Caco-2 (cell line): ENCODE data around the gene DLST. TPM values are rescaled to one million over a fixed set of nuclear protein-coding genes. Genes with fewer than 3 reads are reported as not detected.

Experiments used
- BruUV-seq: library from RNA; stranded (reverse); fragments of 400-500 nt; replicated peaks from 2 replicates; lab custom pipeline; 2021; lab: Mats Ljungman, UMichigan
- CTCF ChIA-PET: fragments of 300-600 bp; sonication (Branson Sonifier 250); formaldehyde crosslinking; loops from one replicate; lab custom pipeline; 2022; ENCODE audit warnings: antibody characterized with exemption; lab: Charles Lee
- POLR2A ChIA-PET: fragments of 300-600 bp; sonication (Branson Sonifier 250); formaldehyde crosslinking; loops from one replicate; lab custom pipeline; 2022; ENCODE audit warnings: antibody characterized with exemption; lab: Charles Lee
- DNase-seq, 2 experiments: peaks; one replicate each; pipeline versions ENCODE4 v3.0.0 to v3.0.0-alpha.2; 2020 to 2022
- H3K27me3 ChIP-seq: replicated peaks from 2 replicates; pipeline ENCODE4 v1.6.0; 2011; ENCODE audit warnings: low read length; ENCODE audit not compliant: control insufficient read depth, insufficient read depth
- H3K36me3 ChIP-seq: 2 replicates; pipeline ENCODE4 v1.5.1; 2011; ENCODE audit warnings: low read length; ENCODE audit not compliant: control insufficient read depth, insufficient read depth
- H3K4me1 ChIP-seq: fragments of 250-450 bp; sonication (Bioruptor Pico); 2 replicates; pipeline ENCODE4 v1.5.1; 2020; ENCODE audit warnings: mild to moderate bottlenecking
- H3K4me3 ChIP-seq: 2 replicates; pipeline ENCODE4 v1.5.1; 2011; ENCODE audit warnings: low read depth, mild to moderate bottlenecking, control low read depth, low read length
- H3K9me3 ChIP-seq: fragments of 250-450 bp; sonication (Bioruptor Pico); 2 replicates; pipeline ENCODE4 v1.5.1; 2020; ENCODE audit warnings: mild to moderate bottlenecking, moderate library complexity
- H3K27ac Mint-ChIP-seq: one replicate; pipeline ENCODE4 v1.8.0; 2022; ENCODE audit warnings: mixed read lengths; ENCODE audit not compliant: unreplicated experiment
- H3K27me3 Mint-ChIP-seq: one replicate; pipeline ENCODE4 v1.8.0; 2022; ENCODE audit warnings: mixed read lengths; ENCODE audit not compliant: insufficient read depth, unreplicated experiment
- H3K36me3 Mint-ChIP-seq: one replicate; pipeline ENCODE4 v1.8.0; 2022; ENCODE audit warnings: mild to moderate bottlenecking, mixed read lengths; ENCODE audit not compliant: insufficient read depth, unreplicated experiment
- H3K4me1 Mint-ChIP-seq: one replicate; pipeline ENCODE4 v1.8.0; 2022; ENCODE audit warnings: low read depth, mixed read lengths; ENCODE audit not compliant: unreplicated experiment
- H3K4me3 Mint-ChIP-seq: one replicate; pipeline ENCODE4 v1.8.0; 2022; ENCODE audit warnings: mild to moderate bottlenecking, moderate library complexity, mixed read lengths; ENCODE audit not compliant: unreplicated experiment
- H3K9me3 Mint-ChIP-seq: one replicate; pipeline ENCODE4 v1.8.0; 2022; ENCODE audit warnings: mixed read lengths; ENCODE audit not compliant: unreplicated experiment
- intact Hi-C: fragments of 100-400 bp; cut with micrococcal nuclease; formaldehyde crosslinking; loops from one replicate; pipeline ENCODE4 v1.10.0; 2022; ENCODE audit not compliant: unreplicated experiment
- total RNA-seq: library from RNA; stranded (reverse); gene quantifications from 2 replicates; pipeline ENCODE4 v1.2.3, GENCODE V29; 2022
- TF ChIP-seq, protein P1 (sequence below), 2 experiments: fragments of 200-600 bp in 1 of 2; IDR thresholded peaks; 1 replicate in 1 of 2; 2 replicates in 1 of 2; pipeline versions ENCODE4 v1.5.1 to v1.8.0; 2011 to 2022; ENCODE audit warnings: antibody characterized with exemption in 1 of 2, control low read depth in 1 of 2, inconsistent platforms in 1 of 2, low read depth in 1 of 2, low read length in 1 of 2, mild to moderate bottlenecking in 1 of 2, moderate library complexity in 1 of 2; ENCODE audit not compliant: insufficient read depth in 1 of 2, severe bottlenecking in 1 of 2, unreplicated experiment in 1 of 2

The DLST gene
- total RNA-seq, 1 experiment from 2014 or later, result 88.1 TPM

- Mint-ChIP-seq H3K9me3 (no peaks in the 10 kb centered on the region), H3K36me3 (no peaks in the 10 kb centered on the region), H3K4me1 (no peaks in the 10 kb centered on the region), H3K27me3 (peaks cover 14% of the 10 kb centered on the region), H3K4me3 (no peak overlapping the region), H3K27ac (no peak overlapping the region)
- Histone ChIP-seq H3K4me1 (no peaks in the 10 kb centered on the region), H3K27me3 (no peaks in the 10 kb centered on the region; the same call in 1 of the 2 replicates), H3K9me3 (no peaks in the 10 kb centered on the region), H3K36me3 (no peaks in the 10 kb centered on the region), H3K4me3 (no peak overlapping the region)
- intact Hi-C loops, result no loop called here
- ChIA-PET POLR2A (no interaction called here), CTCF (no interaction called here)
- no peak for DNase-seq
- no TSS peak for BruUV-seq
- TF ChIP-seq, protein P1, sequence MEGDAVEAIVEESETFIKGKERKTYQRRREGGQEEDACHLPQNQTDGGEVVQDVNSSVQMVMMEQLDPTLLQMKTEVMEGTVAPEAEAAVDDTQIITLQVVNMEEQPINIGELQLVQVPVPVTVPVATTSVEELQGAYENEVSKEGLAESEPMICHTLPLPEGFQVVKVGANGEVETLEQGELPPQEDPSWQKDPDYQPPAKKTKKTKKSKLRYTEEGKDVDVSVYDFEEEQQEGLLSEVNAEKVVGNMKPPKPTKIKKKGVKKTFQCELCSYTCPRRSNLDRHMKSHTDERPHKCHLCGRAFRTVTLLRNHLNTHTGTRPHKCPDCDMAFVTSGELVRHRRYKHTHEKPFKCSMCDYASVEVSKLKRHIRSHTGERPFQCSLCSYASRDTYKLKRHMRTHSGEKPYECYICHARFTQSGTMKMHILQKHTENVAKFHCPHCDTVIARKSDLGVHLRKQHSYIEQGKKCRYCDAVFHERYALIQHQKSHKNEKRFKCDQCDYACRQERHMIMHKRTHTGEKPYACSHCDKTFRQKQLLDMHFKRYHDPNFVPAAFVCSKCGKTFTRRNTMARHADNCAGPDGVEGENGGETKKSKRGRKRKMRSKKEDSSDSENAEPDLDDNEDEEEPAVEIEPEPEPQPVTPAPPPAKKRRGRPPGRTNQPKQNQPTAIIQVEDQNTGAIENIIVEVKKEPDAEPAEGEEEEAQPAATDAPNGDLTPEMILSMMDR (IDR thresholded peaks at IDR 0.05; ENCODE audit: insufficient read depth in 1 of 2, low read depth in 1 of 2, low read length in 1 of 2, severe bottlenecking in 1 of 2, unreplicated experiment in 1 of 2), result no peak
These were observed 14.9 kb upstream of the DLST start for GRCh38 chr14:74866708-74867389.

DNA sequence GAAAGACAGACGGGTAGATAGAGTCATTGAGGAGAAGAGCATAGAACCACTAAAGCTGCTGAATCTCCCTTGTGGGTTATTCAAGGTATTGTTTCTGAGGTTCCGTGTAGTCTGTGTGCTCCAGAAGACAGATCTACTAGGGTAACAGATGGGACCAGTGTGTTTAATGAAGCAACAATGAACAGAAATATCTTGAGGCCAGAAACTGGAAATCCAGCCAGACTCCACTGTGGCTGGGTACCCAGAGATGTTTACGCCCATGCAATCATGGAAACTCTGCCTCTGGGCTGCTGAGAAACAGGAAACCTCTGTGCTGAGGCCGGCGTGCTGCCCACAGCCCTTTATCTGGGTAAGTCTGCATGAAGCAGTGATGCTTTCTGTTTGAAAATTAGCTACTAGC, 14.0 kb upstream of the DLST start:
- intact Hi-C loops, result no loop called here
- Mint-ChIP-seq H3K36me3 (no peaks in the 10 kb centered on the region), H3K9me3 (no peaks in the 10 kb centered on the region), H3K27me3 (peaks cover 14% of the 10 kb centered on the region), H3K27ac (no peak overlapping the region), H3K4me1 (no peaks in the 10 kb centered on the region), H3K4me3 (no peak overlapping the region)
- POLR2A ChIA-PET, result no interaction called here
- CTCF ChIA-PET, result interaction anchor here (0.9 kb wide), 1 partner anchor 11 kb away, joined by 3 read pairs; no protein-coding TSS in a partner anchor
- H3K4me1 ChIP-seq, result no peaks in the 10 kb centered on the region
- H3K4me3 ChIP-seq, result no peak overlapping the region
- TF ChIP-seq, protein P1 (IDR thresholded peaks at IDR 0.05; ENCODE audit: insufficient read depth in 1 of 2, low read depth in 1 of 2, low read length in 1 of 2, severe bottlenecking in 1 of 2, unreplicated experiment in 1 of 2), result no peak
- H3K27me3 ChIP-seq, result no peaks in the 10 kb centered on the region; the same call in 1 of the 2 replicates
- H3K36me3 ChIP-seq, result no peaks in the 10 kb centered on the region
- H3K9me3 ChIP-seq, result no peaks in the 10 kb centered on the region
- no peak for DNase-seq
- no TSS peak for BruUV-seq

DNA sequence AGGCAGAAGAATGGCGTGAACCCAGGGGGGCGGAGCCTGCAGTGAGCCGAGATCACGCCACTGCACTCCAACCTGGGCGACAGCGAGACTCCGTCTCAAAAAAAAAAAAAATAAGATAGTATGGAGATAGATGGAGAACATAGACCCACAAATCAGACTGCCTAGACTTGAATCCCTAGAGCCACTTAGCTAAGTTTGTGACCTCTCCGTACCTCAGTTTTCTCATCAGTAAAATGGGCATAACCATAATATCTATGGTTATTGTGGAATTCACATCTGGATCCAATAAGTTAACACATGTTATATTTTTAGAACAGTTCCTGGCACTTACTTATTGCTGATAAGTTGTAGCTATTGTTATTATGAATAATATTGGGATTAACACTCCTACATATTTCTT, 13.0 kb upstream of the DLST start:
- H3K4me1 Mint-ChIP-seq, result no peaks in the 10 kb centered on the region
- Histone ChIP-seq H3K4me1 (no peaks in the 10 kb centered on the region), H3K27me3 (no peaks in the 10 kb centered on the region; the same call in 1 of the 2 replicates), H3K36me3 (no peaks in the 10 kb centered on the region), H3K9me3 (no peaks in the 10 kb centered on the region), H3K4me3 (no peak overlapping the region)
- ChIA-PET POLR2A (interaction anchor here (0.7 kb wide), 1 partner anchor 14 kb away, joined by 3 read pairs; no protein-coding TSS in a partner anchor), CTCF (no interaction called here)
- no peak for DNase-seq
- no TSS peak for BruUV-seq
- H3K36me3 Mint-ChIP-seq, result no peaks in the 10 kb centered on the region
- no peak overlapping the region for H3K27ac Mint-ChIP-seq
- H3K9me3 Mint-ChIP-seq, result no peaks in the 10 kb centered on the region
- H3K27me3 Mint-ChIP-seq, result peaks cover 14% of the 10 kb centered on the region
- intact Hi-C loops, result no loop called here
- TF ChIP-seq, protein P1 (IDR thresholded peaks at IDR 0.05; ENCODE audit: insufficient read depth in 1 of 2, low read depth in 1 of 2, low read length in 1 of 2, severe bottlenecking in 1 of 2, unreplicated experiment in 1 of 2), result no peak
- no peak overlapping the region for H3K4me3 Mint-ChIP-seq
